Right lobe of liver (tissue), 6 donors: ENCODE data around the gene IGF2BP3. TPM values are rescaled to one million over a fixed set of nuclear protein-coding genes. Genes with fewer than 3 reads are reported as not detected.

Experiments used
- ATAC-seq, 4 donors: fragments of 200-7000 bp; cut with Tn5 transposase; one replicate each; pipeline ENCODE4 v1.9.1; 2020; ENCODE audit warnings: mild to moderate bottlenecking in 4 of 4, moderate library complexity in 4 of 4
- DNase-seq, 3 donors: peaks; one replicate each; pipeline ENCODE4 v3.0.0-alpha.2; 2020
- H3K27ac ChIP-seq, 3 donors: fragments of 200-600 bp; one replicate each; pipeline ENCODE4 v1.8.0; 2022
- H3K27me3 ChIP-seq, 2 donors: fragments of 200-600 bp; one replicate each; pipeline ENCODE4 v1.8.0; 2022
- H3K36me3 ChIP-seq, 4 donors: fragments of 200-600 bp; sonication (generic) in 1 of 4; one replicate each; pipeline versions ENCODE4 v1.5.1 to v1.8.0; 2017 to 2022; ENCODE audit warnings: control low read depth in 1 of 4
- H3K4me1 ChIP-seq, 4 donors: fragments of 200-600 bp; sonication (generic) in 1 of 4; one replicate each; pipeline versions ENCODE4 v1.5.1 to v1.8.0; 2017 to 2022; ENCODE audit warnings: control low read depth in 1 of 4
- H3K4me3 ChIP-seq, 3 donors: fragments of 200-600 bp; one replicate each; pipeline ENCODE4 v1.8.0; 2022
- H3K9me3 ChIP-seq, 4 donors: fragments of 200-600 bp; sonication (generic) in 1 of 4; one replicate each; pipeline versions ENCODE4 v1.5.1 to v1.8.0; 2017 to 2022; ENCODE audit warnings: control low read depth in 1 of 4
- POLR2A ChIP-seq: fragments of 450-650 bp; IDR thresholded peaks from one replicate; pipeline ENCODE4 v1.6.1; 2017; ENCODE audit warnings: antibody characterized with exemption, mild to moderate bottlenecking
- WGBS: methylation state at CpG from one replicate; pipeline ENCODE4 v1.1.6; 2018; ENCODE audit warnings: low coverage, low lambda C conversion rate; ENCODE audit not compliant: insufficient coverage; ENCODE audit errors: missing lambda C conversion rate; 5-methylcytosine and 5-hydroxymethylcytosine counted together
- intact Hi-C, 2 donors: fragments of 100-400 bp; cut with DNase I; formaldehyde crosslinking; loops; one replicate each; pipeline versions ENCODE4 v1.11.2 to v1.14.1; 2022
- total RNA-seq, 6 experiments: library from RNA; depleted of rRNA in 2 of 6; stranded (reverse); fragments of >200 nt in 2 of 6; fragmentation: NEBNext Ultra II Directional in 3 of 6; extraction: Animal tissue kit (Norgen Biotek cat#: 25700) in 3 of 6; gene quantifications; one replicate each; pipeline versions ENCODE4 v1.1.0 to v1.2.4, GENCODE V29; 2016 to 2023
- TF ChIP-seq, protein P1 (sequence below), 4 donors: fragments of 200-600 bp in 3 of 4; fragments of 450-650 bp in 1 of 4; IDR thresholded peaks; one replicate each; pipeline versions ENCODE4 v1.5.1 to v1.8.0; 2016 to 2022; ENCODE audit warnings: antibody characterized with exemption in 4 of 4, mild to moderate bottlenecking in 2 of 4
- donor health status: DM: no; HTN: yes; CAD: no.
- donor health status: DM: no; HTN: no; CAD: no.
- donor health status: DM: no; HTN: no; CAD: no.
- donor health status: DM: no; HTN: yes; CAD: no.
- donor health status: DM: no; HTN: yes; CAD: no.

The IGF2BP3 gene
- total RNA-seq, 6 experiments from 2014 or later: 0.12 to 0.64 (median 0.19) TPM; not detected in 1

- no peak for DNase-seq
- intact Hi-C loops: no loop called here
Measured at GRCh38 chr7:23477962-23478866, 7.9 kb upstream of the IGF2BP3 start.

DNA sequence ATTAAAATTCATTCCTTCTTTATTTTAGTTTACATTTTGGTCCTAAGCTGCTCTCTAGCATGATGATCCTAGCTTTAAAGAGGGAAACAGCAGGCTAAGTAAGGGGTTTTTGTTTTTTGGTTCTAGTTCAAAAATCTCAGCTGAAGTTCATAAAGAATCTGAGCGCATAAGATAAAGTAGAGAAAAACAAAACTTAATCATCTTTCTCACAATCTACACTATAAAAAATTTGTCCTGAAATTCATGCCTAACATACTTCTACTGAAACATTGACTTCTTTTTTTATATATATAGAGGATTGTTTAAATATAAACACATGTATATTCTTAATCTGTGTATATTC is 6.8 kb upstream of the IGF2BP3 start:
- H3K27me3 ChIP-seq: peaks cover 13 to 68% of the 10 kb centered on the region in 2 donors
- TF ChIP-seq POLR2A: no peak
- TF ChIP-seq, protein P1, sequence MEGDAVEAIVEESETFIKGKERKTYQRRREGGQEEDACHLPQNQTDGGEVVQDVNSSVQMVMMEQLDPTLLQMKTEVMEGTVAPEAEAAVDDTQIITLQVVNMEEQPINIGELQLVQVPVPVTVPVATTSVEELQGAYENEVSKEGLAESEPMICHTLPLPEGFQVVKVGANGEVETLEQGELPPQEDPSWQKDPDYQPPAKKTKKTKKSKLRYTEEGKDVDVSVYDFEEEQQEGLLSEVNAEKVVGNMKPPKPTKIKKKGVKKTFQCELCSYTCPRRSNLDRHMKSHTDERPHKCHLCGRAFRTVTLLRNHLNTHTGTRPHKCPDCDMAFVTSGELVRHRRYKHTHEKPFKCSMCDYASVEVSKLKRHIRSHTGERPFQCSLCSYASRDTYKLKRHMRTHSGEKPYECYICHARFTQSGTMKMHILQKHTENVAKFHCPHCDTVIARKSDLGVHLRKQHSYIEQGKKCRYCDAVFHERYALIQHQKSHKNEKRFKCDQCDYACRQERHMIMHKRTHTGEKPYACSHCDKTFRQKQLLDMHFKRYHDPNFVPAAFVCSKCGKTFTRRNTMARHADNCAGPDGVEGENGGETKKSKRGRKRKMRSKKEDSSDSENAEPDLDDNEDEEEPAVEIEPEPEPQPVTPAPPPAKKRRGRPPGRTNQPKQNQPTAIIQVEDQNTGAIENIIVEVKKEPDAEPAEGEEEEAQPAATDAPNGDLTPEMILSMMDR (IDR thresholded peaks at IDR 0.05): no peak
- intact Hi-C loops: no loop called here
- H3K36me3 ChIP-seq: no peaks in the 10 kb centered on the region
- no peak for DNase-seq
- no peaks in the 10 kb centered on the region for H3K9me3 ChIP-seq
- 84% methylated on average over 1 of the region's 1 CpG for WGBS
- H3K27ac ChIP-seq: no peak overlapping the region
- no peak overlapping the region for H3K4me3 ChIP-seq
- H3K4me1 ChIP-seq: peaks cover 0 to 15% (median 7%) of the 10 kb centered on the region in 4 donors
- ATAC-seq: no peak

More at GRCh38 chr7:23477962-23478866, 7.9 kb upstream of the IGF2BP3 start:
- TF ChIP-seq, protein P1 (IDR thresholded peaks at IDR 0.05): no peak
- peaks cover 13 to 58% of the 10 kb centered on the region in 2 donors for H3K27me3 ChIP-seq
- H3K9me3 ChIP-seq: no peaks in the 10 kb centered on the region
- no peak overlapping the region for H3K4me3 ChIP-seq
- no peaks in the 10 kb centered on the region for H3K36me3 ChIP-seq
- H3K4me1 ChIP-seq: peaks cover 0 to 15% (median 7%) of the 10 kb centered on the region in 4 donors
- WGBS: 64% methylated on average over 6 of the region's 6 CpGs
- no peak overlapping the region for H3K27ac ChIP-seq
- no peak for ATAC-seq

DNA sequence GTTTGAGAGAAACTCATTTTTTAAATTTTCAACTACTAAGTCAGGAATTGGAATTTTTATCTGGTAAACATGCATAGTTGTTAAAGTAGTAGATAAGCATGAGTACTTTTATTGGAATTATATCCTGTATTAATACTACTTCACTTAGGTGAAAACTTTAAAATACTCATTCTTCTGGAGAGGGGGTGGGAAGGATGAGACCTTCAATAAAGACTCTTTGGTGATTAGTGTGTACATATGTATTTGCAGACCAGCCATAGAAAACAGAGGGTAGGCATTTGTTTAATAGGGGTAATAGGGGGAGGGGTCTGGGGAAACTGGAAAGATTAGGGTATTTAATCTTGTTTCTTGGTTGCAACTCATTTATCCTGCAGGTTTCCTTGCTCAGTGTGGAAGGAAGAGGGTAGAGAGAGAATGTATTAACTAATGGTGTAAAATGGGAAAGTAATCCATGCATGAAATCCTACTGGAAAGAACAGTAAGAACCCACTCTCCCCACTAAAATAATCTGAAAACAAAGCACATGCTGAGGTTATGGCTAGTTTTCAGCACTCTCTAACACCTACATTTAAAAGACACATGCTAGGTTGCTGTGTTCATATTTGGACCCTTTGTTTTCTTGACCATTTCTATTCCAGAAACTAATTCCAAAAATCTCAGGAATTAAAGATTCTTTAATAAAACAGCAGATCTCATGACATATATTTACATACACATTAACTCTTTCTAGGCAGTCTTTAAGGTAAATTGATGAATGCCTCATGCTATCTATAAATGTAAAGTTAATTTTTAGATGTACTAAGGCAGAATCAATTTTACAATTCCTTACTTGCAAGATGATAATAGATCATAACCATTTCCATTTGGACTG is 6.2 kb upstream of the IGF2BP3 start:
- Histone ChIP-seq H3K4me3 (no peak overlapping the region), H3K27ac (no peak overlapping the region), H3K36me3 (no peaks in the 10 kb centered on the region), H3K4me1 (peaks cover 0 to 15% (median 7%) of the 10 kb centered on the region in 4 donors), H3K9me3 (no peaks in the 10 kb centered on the region), H3K27me3 (peaks cover 18 to 74% of the 10 kb centered on the region in 2 donors)
- no peak for ATAC-seq
- no peak for DNase-seq
- TF ChIP-seq, protein P1 (IDR thresholded peaks at IDR 0.05): no peak
- TF ChIP-seq POLR2A: no peak
- intact Hi-C loops: no loop called here

DNA sequence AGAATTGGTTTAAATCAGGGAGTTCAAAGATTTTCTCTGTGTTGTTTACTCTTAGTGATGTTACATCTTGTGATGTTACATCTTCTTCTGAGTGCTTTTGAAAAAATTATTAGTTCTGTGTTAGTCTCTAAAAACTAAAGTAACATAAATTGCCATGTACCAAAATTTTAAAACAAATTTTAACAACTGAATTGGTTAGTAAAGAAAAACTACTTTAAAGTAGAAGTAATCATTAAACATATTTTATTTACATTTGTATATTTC is 5.2 kb upstream of the IGF2BP3 start:
- Histone ChIP-seq H3K4me3 (no peak overlapping the region), H3K4me1 (peaks cover 0 to 20% (median 7%) of the 10 kb centered on the region in 4 donors), H3K36me3 (no peaks in the 10 kb centered on the region), H3K27ac (no peak overlapping the region), H3K9me3 (no peaks in the 10 kb centered on the region), H3K27me3 (peaks cover 20 to 85% of the 10 kb centered on the region in 2 donors)
- intact Hi-C loops: no loop called here
- TF ChIP-seq, protein P1 (IDR thresholded peaks at IDR 0.05): no peak
- no peak for TF ChIP-seq POLR2A
- DNase-seq (no peak), ATAC-seq (no peak)
